Thoracic aorta (tissue), 2 donors: Measurements from ENCODE around the gene EDDM13. TPM values are rescaled to one million over a fixed set of nuclear protein-coding genes. Genes with fewer than 3 reads are reported as not detected.
"Not testable (repeated sequence)": the region's sequence is repeated elsewhere in the genome, so short reads cannot be mapped to it uniquely, and the experiment has no call there.

ENCODE experiments used
- ATAC-seq: fragments of 150-250 bp; one replicate; pipeline ENCODE4 v1.8.0; 2017; ENCODE audit warnings: low read depth; ENCODE audit not compliant: insufficient number of reproducible peaks, low FRiP score
- DNase-seq: peaks from one replicate; pipeline ENCODE4 v3.0.0-alpha.2; 2020; ENCODE audit warnings: low spot score
- H3K27ac ChIP-seq, 2 donors: fragments of 200-600 bp; sonication (generic); 1 replicate in 1 of 2; 2 replicates in 1 of 2; pipeline ENCODE4 v1.5.1; 2016; ENCODE audit warnings: mild to moderate bottlenecking in 2 of 2, moderate library complexity in 2 of 2
- H3K27me3 ChIP-seq: fragments of 200-600 bp; sonication (generic); replicated peaks from 2 replicates; pipeline ENCODE4 v1.6.0; 2016; ENCODE audit warnings: mild to moderate bottlenecking; ENCODE audit not compliant: insufficient read depth
- H3K36me3 ChIP-seq: fragments of 200-600 bp; sonication (generic); one replicate; pipeline ENCODE4 v1.5.1; 2016
- H3K4me1 ChIP-seq, 2 donors: fragments of 200-600 bp; sonication (generic); 1 replicate in 1 of 2; 2 replicates in 1 of 2; pipeline versions ENCODE4 v1.5.1 to v1.6.0; 2016; ENCODE audit warnings: low read depth in 2 of 2, mild to moderate bottlenecking in 1 of 2; ENCODE audit not compliant: control insufficient read depth in 1 of 2
- H3K4me3 ChIP-seq: fragments of 200-600 bp; sonication (generic); 2 replicates; pipeline ENCODE4 v1.5.1; 2016; ENCODE audit warnings: mild to moderate bottlenecking
- H3K9me3 ChIP-seq: fragments of 200-600 bp; sonication (generic); 2 replicates; pipeline ENCODE4 v1.5.1; 2016
- CTCF ChIP-seq: fragments of 200-600 bp; sonication (generic); IDR thresholded peaks from one replicate; pipeline ENCODE4 v1.5.1; 2019; ENCODE audit warnings: antibody characterized with exemption
- total RNA-seq, 2 donors: library from RNA; depleted of rRNA; stranded (reverse); fragments of >200 nt; gene quantifications; one replicate each; pipeline versions ENCODE4 v1.1.0 to v1.2.3, GENCODE V29; 2016

Gene EDDM13
- total RNA-seq, 2 donors from 2014 or later: not detected

GRCh38 chr19:56324436-56324835 lies 51.9 kb downstream of the EDDM13 start:
- no peak for DNase-seq
- H3K27me3 ChIP-seq: no peaks in the 10 kb centered on the region
- ATAC-seq: no peak
- no peaks in the 10 kb centered on the region for H3K9me3 ChIP-seq
- no peak overlapping the region for H3K4me3 ChIP-seq
- H3K36me3 ChIP-seq: no peaks in the 10 kb centered on the region
- H3K4me1 ChIP-seq: no peaks in the 10 kb centered on the region
- H3K27ac ChIP-seq: no peak overlapping the region
- no peak for TF ChIP-seq CTCF

GRCh38 chr19:56332695-56333094 lies 60.1 kb downstream of the EDDM13 start:
- no peaks in the 10 kb centered on the region for H3K27me3 ChIP-seq
- TF ChIP-seq CTCF: no peak
- H3K27ac ChIP-seq: no peak overlapping the region
- no peaks in the 10 kb centered on the region for H3K4me1 ChIP-seq
- DNase-seq (no peak), ATAC-seq (no peak)
- H3K36me3 ChIP-seq: no peaks in the 10 kb centered on the region
- no peak overlapping the region for H3K4me3 ChIP-seq
- peaks cover 31% of the 10 kb centered on the region for H3K9me3 ChIP-seq

GRCh38 chr19:56333506-56333905 lies 61.0 kb downstream of the EDDM13 start:
- no peak for ATAC-seq

GRCh38 chr19:56335371-56335770 lies 62.8 kb downstream of the EDDM13 start:
- DNase-seq, H3K36me3 ChIP-seq, H3K4me1 ChIP-seq, H3K27ac ChIP-seq, H3K4me3 ChIP-seq, ATAC-seq, H3K27me3 ChIP-seq: not testable (repeated sequence)
- H3K9me3 ChIP-seq: peaks cover 28% of the 10 kb centered on the region

More at GRCh38 chr19:56333506-56333905, 61.0 kb downstream of the EDDM13 start:
- Histone ChIP-seq H3K27me3 (no peaks in the 10 kb centered on the region), H3K9me3 (peaks cover 31% of the 10 kb centered on the region), H3K36me3 (no peaks in the 10 kb centered on the region), H3K4me3 (no peak overlapping the region), H3K27ac (no peak overlapping the region), H3K4me1 (no peaks in the 10 kb centered on the region)
- DNase-seq: no peak
- no peak for TF ChIP-seq CTCF

- H3K9me3 ChIP-seq: peaks cover 22% of the 10 kb centered on the region
- H3K4me3 ChIP-seq, H3K4me1 ChIP-seq, DNase-seq, H3K36me3 ChIP-seq, H3K27me3 ChIP-seq, H3K27ac ChIP-seq, ATAC-seq: not testable (repeated sequence)
These were observed 64.5 kb downstream of the EDDM13 start for GRCh38 chr19:56337077-56337476.

GRCh38 chr19:56339031-56339430 lies 66.5 kb downstream of the EDDM13 start:
- not testable (repeated sequence) for ATAC-seq, H3K9me3 ChIP-seq, H3K4me3 ChIP-seq, H3K27ac ChIP-seq, H3K36me3 ChIP-seq, H3K27me3 ChIP-seq, H3K4me1 ChIP-seq, DNase-seq

GRCh38 chr19:56341948-56342347 lies 69.4 kb downstream of the EDDM13 start:
- no peak for TF ChIP-seq CTCF
- Histone ChIP-seq H3K27ac (no peak overlapping the region), H3K4me1 (no peaks in the 10 kb centered on the region), H3K36me3 (no peaks in the 10 kb centered on the region), H3K9me3 (no peaks in the 10 kb centered on the region), H3K27me3 (no peaks in the 10 kb centered on the region), H3K4me3 (no peak overlapping the region)
- ATAC-seq: no peak
- DNase-seq: no peak
